Activated T-helper 9 cell treated with anti-CD3 and anti-CD28 coated beads, Interleukin-2, amount 50 U/mL, for 16 hours (primary cell): ENCODE results near the gene MGMT.

Experiments used
- DNase-seq: peaks from one replicate; pipeline ENCODE4 v3.0.0-alpha.2; 2020; ENCODE audit warnings: low read depth

MGMT gene

DNA sequence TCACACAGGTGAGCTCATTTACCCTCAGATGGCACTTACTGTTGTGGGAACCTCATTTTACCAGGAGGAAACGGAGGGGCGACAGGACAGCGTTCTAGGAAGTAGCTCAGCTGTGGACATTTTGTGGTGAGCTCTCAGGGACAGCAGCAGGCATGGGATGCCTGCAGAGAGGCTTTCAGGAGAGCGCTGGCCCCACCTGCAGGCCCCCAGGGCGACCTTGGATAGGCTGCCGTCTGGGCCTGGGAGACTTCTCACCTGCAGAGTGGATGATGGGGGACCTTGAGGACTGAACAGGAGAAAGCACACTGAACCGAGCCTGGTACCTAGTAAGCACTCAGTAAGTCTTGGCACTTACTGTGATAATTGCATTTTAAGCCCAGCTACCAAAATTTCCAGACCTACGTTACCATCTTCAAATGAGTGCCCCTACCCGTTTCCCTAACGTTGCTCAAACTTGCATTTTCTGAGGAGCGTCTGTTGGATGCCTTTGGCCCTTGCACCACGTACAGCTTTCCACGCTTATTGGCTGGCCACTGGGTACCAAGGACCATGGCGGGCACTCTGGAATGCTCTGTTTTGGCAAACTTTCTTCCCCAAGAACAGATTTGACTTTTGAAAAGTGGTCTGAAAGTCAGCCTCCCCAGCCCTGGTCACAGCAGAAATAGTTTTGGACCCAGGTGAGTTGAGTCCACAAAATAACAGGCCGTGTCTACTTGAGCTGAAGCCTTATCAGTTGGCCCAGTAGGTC, 273.7 kb downstream of the MGMT start:
- no peak for DNase-seq

DNA sequence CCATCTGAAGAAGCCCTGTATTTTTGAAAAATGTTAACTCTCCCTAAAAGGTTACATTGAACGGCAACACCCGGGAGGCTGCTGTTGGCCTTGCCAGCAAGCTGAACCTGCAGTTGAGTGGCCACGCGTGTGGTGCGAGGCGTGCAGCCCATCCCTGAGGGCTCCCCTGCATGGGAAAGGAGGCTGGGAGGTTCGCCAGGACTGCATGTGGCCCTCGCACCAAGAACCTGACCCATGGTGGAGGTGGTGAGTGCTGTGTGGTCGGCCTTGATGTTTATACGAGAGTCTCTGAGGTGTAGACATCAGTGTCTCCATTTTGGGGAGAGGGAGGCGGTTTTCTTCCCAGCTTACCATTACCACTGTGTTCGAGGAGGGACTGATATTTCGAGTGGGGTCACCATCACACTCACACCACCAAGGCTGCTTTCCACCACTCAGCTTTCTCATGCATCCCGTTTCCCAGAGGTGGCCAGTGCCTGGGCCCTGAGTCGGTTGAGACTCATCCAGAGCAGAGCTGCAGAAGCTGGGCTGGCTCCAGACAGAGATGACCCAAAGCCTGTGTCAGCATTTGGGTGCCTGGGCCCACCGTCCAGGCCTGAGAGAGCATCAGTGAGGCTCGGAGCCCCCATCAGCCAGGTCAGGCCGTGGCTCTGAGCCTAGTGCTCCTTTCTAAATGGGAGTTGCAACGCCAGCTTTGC, 274.4 kb downstream of the MGMT start:
- DNase-seq = no peak

DNA sequence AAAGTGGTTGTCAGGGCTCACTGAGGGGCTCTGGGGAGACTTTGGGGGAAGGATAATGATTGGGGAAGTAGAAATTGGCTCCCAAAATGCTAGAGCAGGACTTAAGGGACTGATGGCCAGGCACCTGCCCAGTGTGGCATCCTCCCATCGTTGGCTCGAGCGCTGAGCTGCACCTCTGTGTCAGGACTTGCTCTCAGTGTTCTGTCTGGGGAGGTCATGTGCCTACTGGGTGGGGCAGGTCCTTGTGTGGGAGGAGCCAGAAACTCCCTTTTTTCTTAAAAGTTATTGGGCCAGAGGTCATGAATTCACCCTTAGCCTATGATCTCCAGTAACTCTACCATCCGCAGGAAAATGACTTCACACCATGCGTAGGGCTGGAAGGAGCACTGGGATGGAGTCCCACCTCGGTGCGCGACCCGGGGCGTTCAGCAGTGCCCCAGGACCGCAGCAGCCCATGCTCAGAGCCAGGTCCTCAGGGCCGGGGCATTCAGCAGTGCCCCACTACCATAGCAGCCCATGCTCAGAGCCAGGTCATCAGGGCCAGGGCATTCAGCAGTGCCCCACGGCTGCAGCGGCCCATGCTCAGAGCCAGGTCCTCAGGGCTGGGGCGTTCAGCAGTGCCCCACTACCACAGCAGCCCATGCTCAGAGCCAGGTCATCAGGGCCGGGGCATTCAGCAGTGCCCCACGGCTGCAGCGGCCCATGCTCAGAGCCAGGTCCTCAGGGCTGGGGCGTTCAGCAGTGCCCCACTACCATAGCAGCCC, 275.1 kb downstream of the MGMT start:
- DNase-seq = no peak

DNA sequence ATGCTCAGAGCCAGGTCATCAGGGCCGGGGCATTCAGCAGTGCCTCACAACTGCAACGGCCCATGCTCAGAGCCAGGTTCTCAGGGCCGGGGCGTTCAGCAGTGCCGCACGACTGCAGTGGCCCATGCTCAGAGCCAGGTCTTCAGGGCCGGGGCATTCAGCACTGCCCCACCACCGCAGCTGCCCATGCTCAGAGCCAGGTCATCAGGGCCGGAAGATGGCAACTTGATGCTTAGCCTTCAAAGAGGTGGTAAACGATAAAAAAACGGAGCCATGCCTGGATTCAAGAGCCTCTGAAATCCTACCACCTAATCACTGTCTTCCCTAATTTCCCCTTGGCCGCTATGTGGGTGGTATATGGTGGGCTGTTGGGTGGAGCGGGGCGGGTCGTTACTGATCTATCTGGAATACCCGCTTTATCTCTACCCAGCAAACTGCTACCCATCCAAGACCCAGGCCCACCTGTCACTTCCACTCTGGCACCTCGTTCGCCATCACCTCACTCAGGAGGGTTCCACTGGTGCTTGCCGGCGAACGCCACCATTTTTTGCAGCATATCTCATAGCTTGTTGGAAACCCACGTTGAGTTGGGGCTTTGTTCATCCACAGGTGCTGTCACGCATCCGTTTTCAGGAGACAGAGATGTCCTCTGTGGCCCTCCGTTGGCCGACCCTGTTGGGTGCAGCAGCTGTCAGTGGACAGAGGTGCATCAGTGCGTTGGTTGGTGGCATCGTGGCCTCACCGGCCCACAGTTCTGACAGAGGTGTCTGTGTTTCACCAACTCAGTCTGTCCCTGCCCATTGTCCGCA, 275.9 kb downstream of the MGMT start:
- no peak for DNase-seq

DNA sequence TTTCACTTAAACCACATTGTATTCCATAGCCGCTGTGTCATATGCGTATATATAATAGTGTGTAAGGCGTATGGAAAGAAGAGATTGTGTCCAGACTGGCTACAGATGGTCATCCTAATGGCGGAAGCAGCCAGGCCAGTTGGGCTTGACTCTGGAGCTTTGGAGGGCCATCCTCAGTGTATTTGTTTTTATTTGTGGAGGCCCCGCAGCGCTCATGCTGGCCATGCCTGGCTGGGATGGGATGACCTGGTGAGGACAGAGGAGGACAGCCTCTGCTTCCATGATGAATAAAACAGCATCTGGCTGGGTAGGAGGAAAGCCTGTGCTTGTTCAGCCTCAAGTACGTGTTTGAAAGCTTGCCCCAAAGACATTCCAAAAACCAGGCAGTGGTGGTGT, 276.7 kb downstream of the MGMT start:
- no peak for DNase-seq

DNA sequence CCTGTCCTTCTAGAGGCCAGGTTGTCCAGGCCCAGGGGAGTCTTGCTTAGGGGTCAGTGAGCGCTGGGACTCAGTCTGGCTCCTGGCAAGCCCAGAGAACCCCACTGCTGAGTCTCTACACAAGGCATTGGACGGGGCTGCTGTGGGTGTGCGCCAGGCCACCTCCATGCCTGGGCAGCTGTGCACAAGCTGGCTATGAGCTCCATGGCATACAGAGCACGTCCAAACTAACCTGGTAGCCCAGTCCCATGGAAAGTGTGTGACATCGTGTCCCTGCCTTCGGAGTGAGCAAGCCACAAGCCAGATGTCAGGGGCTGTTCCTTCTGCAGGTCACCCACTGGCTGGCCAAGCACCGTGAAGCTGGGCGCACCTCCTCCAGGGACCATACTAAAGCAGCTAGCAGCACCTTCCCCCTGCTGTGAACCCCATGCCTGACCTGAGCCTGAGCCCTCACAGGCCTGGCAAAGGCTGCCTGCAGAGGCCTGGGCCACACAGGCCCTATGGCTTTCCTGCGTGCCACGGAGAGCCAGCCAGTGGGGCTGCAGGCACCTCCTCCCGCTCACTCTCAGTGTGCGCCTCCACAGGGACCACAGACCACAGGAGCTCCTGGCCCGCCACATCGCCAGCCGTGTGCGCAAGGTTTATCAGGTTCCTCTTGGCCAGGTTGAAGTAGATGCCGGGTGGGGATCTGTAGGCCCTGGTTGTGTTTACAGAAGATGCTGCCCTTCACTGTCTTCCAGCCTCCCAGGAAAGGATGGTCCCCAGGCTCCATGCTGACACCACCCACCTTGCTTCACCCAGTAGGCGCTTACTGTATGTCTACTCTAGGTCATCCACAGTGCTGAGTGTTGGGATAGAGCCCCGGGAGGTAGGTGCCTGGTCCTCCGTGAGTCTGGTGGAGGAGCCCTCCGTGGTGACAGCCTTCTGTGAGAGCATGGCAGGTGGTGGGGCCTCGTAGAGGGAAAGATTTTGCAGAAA, 277.4 kb downstream of the MGMT start:
- no peak for DNase-seq

DNA sequence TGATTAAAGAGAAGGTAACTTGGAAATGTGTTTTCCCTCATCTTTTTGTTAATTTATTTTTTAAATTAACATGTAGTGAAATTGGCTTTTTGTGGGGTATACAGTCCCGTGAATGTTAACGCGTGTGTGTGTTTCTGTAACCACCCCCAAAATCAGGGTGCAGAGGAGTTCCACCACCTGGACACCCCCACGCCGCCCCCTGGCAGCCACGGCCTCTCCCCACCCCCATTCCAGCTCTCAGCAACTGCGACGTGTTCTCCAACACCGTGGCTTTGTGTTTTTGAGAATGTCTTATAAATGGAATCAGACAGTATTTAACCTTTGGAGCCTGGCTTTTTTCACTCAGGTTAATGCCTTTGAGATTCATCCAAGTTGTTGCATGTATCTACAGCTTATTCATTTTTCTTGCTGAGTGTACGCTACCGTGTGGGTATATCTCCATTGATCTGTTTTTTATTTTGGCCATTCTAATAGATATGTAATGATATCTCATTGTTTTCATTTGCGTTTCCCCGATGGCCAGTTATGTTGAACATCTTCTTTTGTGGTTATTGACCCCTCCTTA, 278.2 kb downstream of the MGMT start:
- no peak for DNase-seq

DNA sequence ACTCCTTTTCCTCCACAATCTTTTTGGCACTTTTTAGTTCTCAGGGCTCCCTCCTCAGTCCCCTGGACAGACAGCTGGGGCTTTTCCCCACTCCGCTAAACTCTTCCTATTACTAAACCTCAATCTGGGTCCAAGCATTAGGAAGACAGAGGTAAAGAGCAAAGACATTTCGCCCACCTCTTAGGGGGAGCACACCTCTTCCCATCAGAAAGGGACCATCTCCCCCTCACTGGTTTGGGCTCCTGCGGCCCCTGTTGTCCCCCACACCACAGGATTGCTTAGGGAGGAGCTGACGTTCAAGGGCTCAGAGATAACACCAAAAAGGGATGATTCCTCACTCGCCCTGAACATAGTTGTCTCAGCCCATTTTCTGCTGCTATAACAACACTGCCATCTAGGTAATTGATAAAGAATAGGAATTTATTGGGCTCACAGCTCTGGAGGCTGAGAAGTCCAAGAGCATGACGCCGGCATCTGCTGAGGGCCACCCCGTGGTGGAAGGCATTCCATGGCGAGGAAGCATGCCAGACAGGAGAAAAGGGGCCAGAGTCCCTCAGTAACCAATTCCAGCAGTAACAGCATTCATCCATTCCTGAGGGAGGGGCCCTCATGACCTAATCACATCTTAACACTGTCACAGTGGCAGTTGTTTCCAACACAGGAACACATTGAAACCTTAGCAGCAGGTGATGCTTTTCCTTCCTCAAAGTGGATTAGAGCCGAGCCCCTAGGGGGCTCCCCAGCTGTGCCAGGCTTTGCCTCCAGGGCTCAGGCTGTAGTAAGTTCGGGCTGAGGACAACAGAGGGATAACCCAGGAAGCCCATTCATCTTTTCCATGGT, 287.4 kb downstream of the MGMT start:
- no peak for DNase-seq

DNA sequence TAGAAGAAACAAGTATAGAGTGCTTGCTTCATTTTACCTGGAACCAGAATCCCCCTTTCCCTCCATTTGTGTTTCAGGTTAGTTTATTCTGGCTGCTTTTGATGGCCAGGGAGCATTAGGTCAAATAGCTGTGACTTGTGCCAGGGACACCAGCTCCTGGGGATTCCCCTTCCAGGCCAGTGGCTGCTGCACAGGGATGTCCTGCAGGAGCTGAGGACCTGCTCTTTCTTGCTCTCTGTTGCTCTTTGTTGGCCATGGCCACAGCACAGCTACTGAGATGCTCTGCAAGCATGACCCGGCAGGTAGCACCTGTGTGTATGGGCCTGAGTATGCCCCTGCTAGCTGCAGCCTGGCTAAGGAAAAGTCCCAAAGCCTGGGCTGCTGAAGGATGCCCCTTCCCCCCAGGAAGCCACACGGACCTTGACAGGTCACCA, 288.1 kb downstream of the MGMT start:
- DNase-seq = no peak

DNA sequence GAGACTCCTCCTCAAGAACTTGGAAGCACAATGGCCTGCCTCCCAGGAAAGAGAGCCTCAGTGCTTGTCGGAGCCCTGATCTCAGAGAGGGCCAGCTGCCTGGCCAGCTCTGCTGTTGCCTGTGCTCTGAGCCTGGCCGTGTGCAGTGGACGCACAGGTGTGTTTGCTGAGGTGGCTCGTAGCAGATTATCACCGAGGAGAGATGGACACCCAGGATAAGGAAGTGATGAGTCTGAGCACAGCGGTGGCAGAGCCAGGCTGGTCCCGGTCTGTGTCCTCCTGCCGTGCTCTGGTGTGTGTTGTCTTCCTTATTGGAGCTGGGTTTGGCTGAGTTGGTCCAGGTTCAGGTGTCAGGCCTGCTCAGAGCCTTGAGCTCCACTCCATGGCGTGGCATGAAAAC, 288.6 kb downstream of the MGMT start:
- DNase-seq = no peak

DNA sequence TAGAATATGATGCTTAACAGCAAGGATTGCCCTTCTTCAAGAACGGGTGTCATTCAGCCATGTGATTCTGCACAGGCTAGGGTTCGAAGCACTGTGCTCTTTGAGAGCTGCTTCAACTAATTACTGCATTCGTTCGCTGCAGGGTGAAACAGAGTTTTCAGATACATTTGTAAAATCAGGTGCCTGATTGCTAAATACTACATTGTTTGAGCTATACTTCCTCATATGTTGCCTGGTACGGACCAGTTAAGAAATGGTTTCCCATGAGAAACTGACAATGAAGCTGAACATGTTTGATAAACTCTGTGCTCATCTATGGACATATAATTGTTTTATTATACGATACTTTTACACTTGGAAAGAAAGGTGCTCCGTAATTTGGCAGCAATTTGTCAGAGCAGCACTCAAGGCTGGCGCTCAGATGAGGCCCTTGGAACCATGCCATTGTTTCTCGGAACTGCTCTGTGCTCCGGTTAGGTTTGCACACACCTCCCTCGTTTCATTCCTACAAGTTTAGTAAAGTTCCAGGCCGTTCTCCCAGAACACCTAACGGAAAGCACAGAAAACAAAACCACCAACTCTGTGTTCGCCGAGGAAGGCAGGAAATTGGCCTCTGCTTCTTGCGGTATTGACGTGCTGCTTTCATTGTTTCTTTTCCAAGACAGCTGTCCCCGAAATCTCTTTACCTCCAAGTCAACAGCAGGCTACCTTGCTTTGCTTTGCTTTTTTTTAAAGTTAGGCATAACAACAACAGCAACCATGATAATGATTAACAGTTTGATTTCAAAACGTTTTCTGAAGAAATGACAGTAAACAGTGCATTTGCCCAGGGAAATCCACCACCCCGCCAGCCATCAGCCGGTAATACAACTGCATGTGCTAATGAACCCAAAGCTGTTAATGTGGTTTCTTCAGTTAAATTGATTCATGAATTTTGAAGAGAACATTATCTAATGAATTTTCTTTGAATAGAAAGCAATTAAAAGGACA, 290.2 kb downstream of the MGMT start:
- DNase-seq = no peak

DNA sequence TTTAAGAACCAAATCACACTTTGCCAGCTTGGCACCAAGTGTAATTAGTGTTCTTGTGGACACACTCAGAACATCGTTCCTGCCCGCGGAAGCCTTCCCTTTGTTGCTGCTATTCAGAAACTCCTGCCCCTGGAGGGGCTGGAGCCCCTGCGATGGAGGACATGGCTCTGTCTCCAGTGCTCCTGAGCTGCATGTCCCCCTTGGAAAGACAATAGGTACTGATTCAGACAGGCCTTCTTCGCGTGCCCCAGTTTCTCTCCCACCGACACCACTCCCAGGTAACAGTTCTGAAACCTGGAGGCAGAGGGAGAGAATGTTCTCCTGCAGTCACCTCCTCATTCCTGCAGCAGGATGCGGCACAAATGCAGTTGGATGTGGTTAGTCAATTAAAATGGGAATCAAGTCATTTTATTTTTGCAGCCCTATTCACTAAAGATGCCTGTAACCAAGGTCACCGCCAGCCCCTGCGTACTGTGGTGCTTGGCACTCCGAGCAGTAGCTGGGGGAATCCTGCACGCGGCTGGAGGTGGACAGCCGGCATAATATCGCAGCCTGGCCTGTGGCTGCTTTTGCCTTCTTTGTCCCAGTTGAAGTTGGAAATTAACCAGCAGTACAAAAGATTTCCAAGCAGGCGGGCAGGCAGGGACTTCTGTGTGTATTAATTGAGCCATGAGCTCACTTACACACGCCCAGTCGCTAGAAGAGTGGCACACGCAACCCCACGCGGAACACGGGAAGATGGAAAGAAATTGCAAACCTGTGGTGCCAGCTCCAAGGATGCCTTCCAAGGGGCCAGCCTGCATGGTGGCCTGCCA, 291.4 kb downstream of the MGMT start:
- no peak for DNase-seq

DNA sequence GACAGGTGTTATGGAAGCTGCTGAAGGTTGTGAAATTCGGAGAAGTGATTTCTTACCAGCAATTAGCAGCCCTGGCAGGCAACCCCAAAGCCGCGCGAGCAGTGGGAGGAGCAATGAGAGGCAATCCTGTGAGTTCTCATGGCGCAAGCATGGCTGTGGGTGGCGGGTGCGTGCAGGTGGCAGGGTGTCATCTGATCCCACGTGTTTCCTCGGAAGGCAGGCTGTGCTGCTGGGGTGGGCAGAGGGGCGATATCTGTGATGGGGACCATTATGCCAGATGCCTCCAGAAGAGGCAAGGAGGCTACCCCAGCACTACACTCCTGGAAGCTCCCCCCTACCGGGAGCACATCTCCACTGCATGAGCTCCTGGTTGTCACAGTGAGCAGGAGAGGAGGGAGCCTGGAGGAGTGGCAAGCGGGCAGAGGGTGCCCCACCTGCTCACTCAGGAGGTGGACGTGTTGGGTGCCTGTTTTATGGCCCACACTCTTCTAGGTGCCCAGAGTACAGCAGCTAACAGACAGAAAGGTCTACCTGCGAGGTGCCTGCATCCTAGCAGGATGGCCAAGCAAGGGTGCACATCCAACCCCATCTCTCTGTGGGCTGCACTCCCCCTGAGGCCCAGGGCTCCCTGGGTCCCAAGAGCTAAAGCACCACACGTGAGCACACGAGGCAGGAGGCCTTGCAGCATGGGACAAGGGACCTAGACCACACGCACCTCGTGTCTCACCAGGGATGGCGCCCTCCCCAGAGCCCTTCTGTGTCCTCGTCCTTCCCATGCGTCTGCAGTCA, 292.4 kb downstream of the MGMT start:
- no peak for DNase-seq

DNA sequence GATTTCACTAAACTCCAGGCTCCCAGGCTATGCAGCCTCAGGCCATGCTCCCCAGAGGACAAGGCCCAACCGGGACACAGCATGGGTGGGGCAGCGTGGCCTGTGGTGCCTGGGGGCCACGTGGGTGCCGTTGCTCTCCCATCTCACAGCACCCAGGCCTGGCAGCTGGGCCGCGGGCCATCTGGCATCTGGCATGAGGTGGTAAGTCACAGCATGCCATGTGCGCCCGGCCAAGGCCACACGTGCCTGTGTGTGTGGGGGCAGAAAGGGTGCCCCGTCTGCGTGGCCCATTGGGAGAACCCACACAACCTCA, 292.9 kb downstream of the MGMT start:
- DNase-seq = no peak

DNA sequence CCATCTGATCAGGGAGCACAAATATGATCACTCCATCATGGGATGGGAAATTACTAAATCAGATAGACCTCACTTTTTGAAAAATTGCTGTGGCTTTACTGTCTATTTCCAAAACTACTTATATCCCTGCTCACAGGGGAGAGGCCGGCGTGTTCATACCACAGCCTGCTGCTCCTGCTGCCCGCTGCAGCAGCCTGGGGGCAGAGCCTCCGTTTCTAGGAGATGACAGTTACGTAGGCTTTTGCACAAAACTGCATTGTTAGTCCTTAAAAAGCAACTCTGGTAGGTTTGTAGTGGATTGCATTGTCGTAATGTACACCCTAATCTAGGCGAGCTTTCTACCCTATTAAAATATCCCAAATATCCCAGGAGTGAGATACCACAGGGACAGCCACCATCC, 293.4 kb downstream of the MGMT start:
- no peak for DNase-seq

DNA sequence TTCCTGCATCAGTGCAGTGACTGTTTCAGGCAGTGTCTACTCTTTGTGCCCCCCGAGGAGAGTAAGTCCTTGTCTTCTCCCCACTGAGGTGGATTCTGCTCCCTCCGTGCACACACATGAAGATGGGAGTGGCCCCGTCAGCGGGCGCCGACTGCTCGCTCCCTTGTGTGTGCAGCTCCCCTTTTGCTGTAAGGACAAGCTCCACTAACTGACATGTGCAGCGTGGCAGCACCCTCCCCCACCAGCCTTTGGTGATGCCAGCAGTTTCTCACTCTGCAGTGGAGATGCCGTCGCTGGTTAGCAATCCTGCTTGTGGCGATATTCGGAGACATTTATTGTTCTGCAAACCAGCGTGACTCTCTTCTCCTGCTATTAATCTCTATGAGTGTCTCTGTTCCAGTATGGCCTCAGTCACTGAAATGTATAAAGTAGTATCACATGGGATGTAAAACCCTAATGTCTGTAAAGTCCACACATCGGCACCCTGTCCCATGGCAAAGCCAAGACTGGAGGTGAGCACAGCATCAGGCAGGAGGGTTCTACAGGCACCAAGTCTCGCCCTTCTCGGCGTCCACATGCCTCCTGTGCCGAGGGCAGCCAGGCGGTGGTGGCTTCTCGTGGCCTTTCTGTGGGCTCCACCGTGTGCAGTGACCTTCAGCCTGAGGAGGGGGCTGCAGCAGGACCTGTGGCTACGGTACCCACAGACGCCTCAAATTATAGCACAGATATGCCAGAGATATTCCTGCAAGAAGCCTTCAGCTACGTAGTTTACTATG, 294.3 kb downstream of the MGMT start:
- no peak for DNase-seq
